Measurements from ENCODE around the gene TBC1D28.
"Not testable (repeated sequence)": the region's sequence is repeated elsewhere in the genome, so short reads cannot be mapped to it uniquely, and the experiment has no call there.

The TBC1D28 gene

DNA sequence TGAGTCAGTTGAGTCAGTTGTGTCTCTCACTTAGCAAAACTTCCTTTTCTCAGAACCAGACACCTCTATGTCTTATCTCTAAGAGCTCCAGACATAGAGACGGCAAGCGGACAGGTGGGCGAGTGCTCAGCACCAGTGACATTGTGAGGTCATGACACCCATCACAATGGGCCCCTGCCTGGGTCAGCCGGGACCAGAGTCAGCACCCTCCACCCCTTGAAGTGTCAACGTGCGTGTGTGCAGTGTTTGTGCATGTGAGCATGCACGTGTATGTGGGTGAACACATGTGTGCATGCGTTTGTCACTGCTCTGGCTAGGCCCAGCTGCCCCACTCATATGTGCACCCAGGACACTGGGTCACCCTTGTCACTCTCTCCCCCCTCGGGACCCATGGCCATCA is at the start of gene TBC1D28:
TBC1D28 (minus strand) TSS at position 101 of the 400 bp plus-strand sequence. CDS start 3,039 bp downstream, outside the sequence.
- DNase-seq: not testable (repeated sequence)

DNA sequence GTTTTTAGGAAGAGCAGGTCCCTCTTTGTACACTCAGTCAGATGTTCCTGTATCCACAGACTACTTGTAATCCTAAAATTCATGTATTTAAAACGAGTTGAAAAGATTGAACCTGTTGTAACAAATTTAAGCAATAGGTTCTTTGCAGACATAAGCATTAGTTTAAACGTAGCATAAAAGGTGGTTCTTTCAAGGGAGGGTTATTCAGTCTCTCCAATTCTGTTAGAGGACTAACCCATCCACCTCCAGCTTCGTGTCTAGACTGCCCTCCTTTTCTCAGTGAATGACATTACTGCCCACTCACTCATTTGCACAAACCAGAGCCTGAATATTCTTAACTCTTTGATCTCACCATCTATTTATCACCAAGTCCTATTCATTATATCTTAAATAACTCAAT is 38.5 kb upstream of the TBC1D28 start:
- not testable (repeated sequence) for DNase-seq

DNA sequence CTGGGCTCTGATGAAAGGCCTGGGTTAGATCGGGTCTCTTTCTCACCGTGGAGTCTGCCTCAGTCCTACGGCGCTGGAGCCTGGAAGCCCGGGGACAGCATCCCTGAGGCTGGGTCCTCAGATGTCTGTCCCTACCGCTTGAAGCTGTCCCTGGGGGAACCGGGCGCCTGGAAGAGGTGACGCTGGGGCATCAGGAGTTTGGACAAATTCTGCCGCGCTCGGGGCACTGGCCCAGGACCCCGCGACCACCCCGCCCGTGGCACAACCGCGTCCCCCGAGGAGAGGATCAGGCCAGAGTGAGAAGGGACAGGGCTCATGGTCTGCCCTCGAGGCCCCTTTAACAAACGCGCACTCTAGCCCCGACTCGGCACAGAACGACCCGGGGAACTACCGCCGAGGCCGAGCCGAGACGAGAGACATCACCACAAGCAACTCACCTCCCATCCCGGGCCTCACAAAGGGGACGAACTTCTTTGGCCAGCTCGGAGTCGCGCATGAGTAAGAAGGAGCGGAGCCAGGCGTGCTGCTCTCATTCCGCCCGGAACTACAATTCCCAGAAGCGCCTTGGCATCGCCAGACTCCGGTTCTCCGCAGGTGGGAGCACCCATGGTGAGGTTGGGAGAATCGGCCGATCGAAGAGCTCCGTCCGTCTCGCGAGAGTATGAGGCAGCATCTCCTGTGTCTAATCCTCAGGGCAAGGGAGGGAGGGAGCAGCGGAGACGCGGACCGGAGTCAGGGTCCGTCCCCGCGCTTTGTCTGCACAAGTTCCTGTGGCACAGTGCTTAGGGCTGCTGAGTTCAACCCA is 37.8 kb upstream of the TBC1D28 start, which contains the start of gene FOXO3B:
FOXO3B (minus strand) TSS at position 548 of the 805 bp plus-strand sequence. CDS start 663 bp downstream, outside the sequence.
- peak; percentile 88 for DNase-seq

DNA sequence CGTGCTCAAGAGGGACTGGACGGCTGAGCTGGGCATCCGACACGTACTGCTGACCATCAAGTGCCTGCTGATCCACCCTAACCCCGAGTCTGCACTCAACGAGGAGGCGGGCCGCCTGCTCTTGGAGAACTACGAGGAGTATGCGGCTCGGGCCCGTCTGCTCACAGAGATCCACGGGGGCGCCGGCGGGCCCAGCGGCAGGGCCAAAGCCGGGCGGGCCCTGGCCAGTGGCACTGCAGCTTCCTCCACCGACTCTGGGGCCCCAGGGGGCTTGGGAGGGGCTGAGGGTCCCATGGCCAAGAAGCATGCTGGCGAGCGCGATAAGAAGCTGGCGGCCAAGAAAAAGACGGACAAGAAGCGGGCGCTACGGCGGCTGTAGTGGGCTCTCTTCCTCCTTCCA is 33.2 kb upstream of the TBC1D28 start:
- DNase-seq: not testable (repeated sequence)

DNA sequence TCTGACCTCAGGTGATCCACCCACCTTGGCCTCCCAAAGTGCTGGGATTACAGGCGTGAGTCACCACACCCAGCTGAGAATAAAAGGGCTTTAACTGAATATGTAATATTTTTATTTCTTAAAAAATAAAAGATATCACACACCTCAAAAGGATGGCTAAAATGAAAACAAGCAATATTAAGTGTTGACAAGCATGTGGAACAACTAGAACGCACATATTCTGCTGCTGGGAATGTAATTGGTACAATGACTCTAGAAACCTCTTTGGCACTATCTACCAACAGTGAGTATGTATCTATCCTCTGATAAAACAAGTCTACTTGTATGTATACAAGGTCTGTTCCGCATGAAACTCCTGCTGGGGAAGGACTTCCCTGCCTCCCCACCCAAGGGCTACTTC is 32.7 kb upstream of the TBC1D28 start:
- not testable (repeated sequence) for DNase-seq

DNA sequence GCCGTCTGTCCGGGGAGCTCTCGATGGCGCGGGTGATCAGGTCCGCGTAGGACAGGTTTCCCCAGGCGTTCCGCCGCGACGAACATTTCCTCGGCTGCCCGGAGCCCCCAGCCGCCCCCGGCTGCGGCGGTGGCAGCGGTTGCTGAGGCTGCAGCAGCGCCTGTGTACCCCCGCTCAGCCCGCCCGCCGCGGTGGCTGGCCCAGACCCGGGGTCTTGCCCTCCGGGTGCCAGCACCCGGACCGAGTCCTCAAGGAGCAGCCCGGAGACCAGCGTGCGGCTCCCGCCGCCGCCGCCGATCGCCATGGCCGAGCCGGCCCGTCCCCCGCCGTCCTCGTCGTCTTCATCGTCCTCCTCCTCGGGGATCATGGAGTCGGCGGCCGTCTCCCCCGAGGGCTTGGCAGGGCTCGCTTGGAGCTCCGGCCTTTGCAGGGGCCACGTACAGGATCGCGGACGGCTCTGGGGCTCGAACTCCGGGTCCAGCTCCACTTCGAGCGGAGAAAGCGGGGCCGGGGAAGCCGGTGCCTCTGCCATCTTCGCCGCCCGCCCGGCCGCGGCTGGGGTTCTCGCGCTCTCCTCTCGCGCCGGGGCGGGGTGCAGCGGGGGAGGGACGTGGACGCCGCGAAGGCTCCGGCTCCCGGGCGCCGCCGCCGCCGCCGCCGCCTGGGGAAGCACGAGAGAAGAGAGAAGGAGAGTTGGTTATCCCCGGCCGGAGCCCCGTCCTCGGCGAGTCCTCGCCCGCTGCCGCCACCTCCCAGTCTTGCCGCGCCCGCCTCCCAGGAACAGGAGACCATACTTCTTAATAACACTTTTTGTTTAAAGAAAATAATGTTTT is 28.4 kb upstream of the TBC1D28 start:
- DNase-seq: not testable (repeated sequence)

DNA sequence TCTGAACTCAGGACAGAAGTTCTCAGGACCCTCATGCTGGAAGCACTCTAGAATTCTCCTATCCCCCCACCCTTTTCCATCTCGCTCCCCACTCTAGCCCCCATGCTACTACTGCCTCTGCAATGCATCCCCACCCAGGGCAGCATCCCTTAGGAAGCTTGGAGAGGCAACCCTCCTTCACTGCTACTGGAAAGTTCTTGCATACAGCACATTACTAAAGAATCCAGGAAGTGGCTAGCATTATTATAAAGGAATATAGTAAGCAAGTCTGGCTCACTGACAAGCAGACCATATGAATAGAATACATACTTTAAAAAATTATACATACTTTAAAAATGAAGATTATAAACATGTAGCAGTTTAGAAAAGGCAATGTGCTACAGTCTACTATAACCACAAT is 24.4 kb upstream of the TBC1D28 start:
- DNase-seq: not testable (repeated sequence)

DNA sequence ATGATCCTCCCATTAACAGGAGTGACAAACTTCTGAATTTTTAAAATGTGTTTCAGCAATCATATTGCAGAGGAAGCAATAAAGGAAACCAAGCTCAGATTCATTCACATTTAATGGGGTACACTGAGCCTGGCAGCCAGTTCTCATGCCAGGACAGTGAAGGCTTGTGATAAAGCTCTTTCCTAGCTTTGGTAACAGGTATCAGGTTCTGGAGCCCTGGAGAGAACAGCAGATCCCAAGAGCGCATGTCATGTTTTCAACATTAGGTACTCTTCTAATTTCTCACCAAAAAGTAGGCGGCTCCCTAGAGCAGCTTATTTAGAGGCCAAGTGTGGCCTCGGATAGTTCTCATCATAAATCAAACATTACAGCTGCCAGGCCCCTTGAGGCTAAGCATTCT is 23.3 kb upstream of the TBC1D28 start:
- not testable (repeated sequence) for DNase-seq

DNA sequence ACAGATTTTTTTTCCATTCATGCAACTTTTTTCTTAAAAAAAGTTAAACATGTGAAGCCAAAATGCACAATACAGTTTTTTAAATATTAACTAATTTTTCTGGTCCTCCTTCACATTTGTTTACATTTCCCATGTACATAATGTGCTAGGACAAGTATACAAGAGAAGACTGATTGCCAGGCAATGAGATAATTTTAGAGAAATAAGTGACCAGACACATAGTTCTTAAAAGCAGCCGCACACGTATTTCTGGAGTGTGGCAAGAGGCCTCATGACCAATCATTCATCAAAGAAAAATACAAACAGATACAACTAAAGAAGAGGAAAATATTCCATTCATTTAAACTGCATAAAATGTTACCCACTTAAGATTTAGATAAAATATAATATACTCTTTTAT is 22.1 kb upstream of the TBC1D28 start:
- not testable (repeated sequence) for DNase-seq

DNA sequence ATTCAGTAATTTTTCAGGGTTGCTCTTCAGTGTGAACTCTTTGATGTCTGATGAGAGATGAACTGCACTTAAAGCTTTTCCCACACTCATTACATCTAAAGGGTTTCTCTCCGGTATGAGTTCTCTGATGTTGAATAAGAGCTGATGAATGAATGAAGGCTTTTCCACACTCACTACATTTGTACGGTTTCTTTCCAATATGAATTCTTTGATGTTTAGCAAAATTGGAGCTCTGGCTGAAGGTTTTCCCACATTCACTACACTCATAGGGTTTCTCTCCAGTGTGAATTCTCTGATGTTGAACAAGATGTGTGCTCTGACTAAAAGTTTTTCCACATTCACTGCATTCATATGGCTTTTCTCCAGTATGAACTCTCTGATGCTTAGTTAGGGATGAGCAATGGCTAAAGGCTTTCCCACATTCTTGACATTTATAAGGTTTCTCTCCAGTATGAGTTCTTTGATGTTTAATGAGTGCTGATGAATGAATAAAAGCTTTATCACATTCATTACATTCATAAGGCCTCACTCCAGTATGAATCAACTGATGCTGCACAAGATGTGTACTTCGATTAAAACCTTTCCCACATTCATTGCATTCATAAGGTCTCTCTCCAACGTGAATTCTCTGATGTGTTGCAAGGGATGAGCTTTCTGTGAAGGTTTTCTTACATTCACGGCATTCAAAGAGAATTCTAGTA is 17.9 kb upstream of the TBC1D28 start:
- DNase-seq: not testable (repeated sequence)

DNA sequence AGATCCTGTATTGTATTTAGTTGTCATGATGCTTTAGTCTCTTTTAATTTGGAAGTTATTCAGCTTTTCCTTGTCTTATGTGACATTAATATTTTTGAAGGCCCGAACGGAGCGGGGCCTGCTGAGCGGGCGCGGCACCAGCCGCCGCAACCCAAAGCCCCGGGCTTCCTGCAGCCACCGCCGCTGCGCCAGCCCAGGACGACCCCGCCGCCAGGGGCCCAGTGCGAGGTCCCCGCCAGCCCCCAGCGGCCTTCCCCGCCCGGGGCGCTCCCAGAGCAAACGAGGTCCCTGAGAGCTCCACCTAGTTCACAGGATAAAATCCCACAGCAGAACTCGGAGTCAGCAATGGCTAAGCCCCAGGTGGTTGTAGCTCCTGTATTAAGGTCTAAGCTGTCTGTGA is 5.9 kb upstream of the TBC1D28 start:
- DNase-seq: not testable (repeated sequence)

DNA sequence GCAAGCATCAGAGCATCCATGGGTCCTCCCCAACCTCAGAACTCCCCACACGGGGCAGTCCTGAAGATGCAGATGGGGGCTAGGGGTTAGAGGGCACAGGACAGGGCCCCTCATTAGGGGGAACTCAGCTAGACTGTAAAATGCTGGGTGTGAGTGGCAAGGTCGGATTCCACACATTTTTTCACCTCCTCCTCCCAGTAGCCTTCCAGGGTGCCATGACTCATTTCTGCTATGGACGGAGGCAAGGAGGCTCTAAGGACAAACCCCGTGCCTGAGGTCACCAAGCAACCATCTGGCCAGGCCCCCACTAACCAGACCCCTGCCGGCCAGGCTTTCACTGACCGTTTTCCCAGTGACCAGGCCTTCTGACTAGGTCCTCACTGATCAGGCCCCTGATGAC is 1.1 kb downstream of the TBC1D28 start:
- DNase-seq: not testable (repeated sequence)

DNA sequence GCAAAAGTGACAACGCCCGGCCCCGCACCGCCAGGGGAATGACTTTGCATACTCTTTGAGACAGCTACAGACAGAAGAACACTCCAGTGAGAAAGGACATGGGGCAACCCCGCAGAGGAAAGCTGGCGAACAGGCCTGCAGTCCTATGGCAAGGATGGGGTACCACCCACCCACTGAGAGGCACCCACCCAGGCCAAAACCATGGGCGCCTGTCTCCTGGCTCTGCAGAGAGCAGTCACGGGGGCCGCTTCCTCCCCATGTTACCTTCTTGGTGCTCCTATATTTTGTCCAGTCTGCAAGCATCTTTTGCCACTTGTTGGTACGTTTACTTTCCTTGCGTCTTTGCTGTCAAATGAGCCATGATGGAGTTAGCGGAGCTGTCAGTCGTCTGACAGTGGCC is 5.8 kb downstream of the TBC1D28 start:
- not testable (repeated sequence) for DNase-seq

DNA sequence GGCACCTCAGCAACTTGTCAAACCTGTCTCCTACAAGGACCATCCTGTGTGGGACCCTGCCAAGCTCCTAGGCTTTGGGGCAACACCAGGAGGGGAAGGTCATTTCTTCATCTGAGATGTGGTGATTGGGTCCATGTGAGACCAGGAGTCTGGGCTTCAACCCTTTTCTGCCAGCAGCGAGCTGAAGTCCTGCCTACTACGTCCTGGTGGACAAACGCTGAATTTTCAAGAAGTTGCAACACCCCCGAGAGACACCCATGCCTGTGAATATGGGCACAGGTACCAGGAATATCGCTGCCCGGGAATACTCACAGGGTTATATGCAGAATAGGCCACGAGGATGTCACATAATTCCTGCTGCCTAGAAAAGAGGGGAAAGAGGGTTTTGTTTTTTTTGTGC is 8.0 kb downstream of the TBC1D28 start:
- not testable (repeated sequence) for DNase-seq

DNA sequence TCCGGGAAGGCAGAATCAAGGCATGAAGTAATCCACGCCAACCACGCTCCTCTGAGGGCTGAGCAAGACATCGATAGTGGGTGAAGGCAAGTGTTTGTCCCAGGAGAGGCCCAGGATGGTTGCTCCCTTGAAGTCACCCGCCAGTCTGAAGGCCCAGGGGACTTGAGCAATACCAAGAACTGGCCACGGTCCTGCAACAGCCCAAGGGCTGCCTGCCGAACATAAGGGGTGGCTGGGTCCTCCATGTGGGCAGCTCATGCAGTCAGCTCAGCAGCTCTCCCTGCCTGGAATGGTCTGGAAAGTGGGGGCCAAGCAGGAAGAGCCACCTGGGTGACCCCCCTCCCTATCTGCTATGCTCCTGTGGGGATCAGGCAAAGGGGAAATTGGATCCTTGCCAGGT is 8.4 kb downstream of the TBC1D28 start:
- DNase-seq: not testable (repeated sequence)

DNA sequence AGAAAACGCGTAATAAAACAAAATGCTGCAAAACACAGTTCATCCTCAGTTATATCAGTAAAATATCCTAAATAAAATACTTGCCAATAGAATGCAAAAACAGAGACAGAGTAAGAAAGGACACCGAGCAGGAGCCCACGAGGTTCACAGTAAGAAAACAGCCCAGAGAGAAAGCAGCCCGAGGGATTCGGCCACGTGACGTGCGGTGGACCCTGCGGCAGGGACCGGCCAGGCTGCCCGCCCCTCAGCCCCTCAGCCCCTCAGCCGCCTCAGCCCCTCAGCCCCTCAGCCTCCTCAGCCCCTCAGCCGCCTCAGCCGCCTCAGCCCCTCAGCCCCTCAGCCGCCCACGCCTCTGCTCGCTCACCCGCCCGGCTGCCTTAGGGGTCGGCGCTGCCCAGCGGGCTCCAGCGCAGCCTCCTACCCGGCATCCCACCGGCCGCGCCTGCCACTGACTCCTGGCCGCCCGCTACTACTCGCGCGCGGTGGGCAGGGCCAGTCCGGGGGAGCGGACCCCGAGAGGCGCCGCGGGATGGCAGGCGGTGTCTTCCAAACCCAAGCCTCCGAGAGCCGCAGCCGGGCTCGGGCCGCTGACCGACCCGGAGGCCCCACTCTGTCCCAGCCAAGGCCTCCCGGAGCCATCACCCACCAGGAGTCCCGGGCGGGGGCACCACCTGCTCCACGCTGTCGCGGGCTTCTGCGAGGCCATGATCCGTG is 9.5 kb downstream of the TBC1D28 start:
- DNase-seq: not testable (repeated sequence)

DNA sequence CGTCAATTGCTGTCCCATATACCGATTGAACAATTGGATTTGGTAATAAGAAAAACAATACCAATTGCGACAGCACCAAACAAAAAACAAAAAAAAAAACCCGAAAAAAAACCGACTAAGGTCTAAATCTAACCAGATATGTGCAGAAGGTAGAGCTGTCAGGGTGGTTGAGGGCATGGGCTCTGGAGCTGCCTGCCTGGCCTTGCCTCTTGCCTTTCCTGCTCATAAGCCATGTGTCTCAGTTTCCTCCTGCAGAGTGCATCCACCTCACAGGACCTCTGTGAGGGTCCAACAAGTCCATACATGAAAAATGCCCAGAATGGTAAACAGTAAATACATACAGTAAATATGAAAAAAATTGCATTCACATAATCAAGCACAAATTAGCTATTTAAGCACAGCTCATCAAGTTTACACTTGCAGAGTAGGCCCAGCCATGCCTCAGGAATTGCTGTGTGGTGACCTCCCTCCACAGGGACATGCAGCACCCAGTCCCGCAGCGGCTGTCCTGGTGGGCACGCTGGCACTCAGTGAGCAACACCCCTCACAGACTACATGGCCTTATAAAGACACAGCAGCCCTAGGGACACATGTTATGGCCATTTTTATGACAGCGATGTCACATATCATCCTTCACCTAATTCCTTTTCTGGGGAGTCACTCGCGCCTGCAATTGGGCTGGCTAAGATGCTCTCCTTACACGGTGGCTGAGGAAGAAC is 17.9 kb downstream of the TBC1D28 start:
- no peak for DNase-seq

DNA sequence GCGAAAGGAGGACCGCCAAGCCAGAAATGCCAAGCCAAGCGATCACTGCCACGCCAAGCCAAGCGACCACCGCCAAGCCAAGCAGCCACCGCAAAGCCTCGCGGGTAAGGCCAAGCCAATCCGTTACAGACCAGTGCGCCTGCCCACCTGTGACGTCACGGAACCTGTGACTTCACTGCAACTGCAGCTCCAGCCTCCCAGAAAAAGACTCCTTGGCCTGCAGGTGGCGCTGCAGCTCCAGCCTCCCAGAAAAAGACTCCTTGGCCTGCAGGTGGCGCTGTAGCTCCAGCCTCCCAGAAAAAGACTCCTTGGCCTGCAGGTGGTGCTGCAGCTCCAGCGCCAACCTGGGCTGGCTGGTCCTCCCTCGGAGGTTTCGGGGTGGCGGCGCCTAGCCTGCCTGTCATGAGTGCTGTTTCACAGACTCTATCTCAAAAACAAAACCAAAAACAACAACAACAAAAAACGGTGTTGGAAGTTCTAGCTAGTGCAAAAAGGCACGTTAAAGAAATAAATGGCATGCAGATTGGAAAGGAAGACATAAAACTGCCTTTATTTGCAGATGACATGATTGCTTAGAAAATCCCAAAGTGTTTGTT is 18.6 kb downstream of the TBC1D28 start:
- peak; percentile 97 for DNase-seq

DNA sequence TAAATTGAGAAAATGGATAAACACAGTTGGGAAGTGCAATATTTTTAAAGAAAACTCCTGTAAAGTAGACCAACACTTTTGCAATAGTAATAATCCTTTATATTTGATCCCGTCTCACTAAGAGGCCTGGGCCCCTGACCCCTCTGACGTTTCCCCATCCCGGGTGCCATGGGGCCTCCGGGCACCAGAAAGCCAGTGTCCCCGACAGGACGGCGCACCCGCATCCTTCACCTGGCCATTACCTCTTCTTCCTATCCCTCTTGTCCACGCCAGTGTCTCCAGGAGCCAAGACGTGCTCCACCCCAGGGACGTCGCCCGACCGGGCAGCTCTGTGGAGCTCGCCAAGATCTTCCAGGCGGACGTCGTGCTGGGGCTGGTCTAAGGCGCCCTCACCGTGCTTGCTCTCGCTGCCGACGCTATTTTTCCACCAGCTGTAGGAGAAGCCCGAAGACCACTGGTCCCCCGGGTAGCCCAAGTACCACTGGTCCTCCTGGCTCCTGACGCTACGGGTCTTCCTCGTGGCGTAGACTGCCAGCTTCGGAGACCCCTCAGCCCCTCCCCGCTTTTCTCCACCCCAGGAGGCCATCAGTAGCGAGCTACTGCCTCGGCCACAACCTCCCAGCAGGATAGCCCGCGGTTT is 19.2 kb downstream of the TBC1D28 start:
- not testable (repeated sequence) for DNase-seq

DNA sequence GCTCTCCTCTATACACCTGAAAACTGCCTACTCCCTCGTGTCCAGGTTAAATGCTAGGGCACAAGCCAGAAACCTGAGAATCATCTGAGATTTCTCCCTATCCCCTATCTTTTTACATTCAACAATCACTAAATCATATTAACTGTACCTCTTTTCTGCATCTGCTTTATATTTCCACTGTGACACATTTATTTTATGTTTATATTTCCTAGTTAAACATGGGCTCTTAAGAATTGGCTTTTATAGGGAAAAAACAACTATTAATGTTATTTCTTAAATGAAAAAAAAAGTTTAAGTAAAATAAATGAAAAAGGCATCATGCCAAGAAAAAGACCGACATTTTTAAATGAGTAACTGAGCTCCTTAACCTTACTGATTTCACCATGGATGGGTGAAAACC is 26.6 kb downstream of the TBC1D28 start:
- not testable (repeated sequence) for DNase-seq

DNA sequence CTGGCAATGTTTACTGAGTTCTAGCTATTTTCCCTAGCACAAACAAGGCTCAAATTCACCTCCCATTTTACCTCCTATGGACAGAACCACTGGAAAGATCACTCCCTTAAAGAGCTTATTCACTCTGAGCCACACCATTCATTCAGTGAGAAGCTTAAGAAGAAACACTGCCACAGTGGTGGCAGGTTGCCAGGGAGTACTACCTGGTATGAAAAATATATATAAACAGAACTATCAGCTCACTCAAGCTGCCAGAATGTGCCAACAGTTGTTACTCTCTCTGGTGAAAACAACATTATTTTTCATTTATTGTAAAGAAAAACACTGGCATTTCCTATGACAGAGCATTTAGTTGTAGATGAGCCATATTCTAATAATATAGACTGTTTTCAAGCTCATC is 31.2 kb downstream of the TBC1D28 start:
- not testable (repeated sequence) for DNase-seq

All from CD4-positive, alpha-beta T cell treated with Interleukin-21 for 1 hour (primary cell).